Measurements from ENCODE around the gene EMC10.

DNA sequence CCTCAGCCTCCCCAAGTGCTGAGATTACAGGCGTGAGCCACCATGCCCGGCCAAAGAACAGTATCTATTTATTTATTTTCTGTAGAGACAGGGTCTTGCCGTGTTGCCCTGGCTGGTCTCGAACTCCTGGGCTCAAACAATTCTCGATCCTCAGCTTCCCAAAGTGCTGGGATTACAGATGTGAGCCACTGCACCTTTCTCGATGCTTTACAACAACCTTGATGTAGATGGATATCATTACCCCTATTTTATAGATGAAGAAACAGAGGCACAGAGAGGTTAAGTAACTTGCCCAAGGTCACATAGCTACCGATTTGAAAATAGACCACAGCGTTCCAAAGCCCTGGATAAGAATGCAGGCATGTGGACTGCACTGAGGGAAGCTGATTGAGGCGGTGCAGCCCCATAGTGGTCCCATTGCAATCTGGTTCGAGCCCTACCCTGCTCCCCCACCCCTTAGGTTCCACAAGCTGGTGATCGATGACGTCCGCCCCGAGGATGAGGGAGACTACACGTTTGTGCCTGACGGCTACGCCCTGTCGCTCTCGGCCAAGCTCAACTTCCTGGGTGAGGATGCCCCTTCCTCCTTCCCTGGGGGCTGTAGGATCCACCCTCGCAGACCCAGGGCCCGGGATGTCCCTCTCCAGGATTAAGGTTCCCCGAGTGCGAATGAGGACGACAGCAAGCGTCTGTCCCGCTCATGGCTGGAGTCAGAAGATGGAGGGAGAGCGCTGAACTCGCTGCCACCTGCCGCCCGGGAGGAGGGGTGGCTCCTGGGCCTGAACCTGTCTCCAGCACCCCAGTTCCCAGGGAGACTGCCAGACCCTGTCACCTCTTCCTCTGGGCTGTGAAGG lies 25.7 kb upstream of the EMC10 start:
- no peak for TF ChIP-seq POLR2A (IDR thresholded peaks at IDR 0.05; ENCODE audit: low read length)
- TF ChIP-seq CHD2 (IDR thresholded peaks at IDR 0.05; ENCODE audit: low read length, partially characterized antibody): no peak
